ENCODE measurements around the gene GSG1L.

GRCh38 chr16:27972500-27972899 is 91.0 kb downstream of the GSG1L start:
- TF ChIP-seq USF2 (CRISPR knock-in tag; IDR thresholded peaks at IDR 0.05) = no peak
- no peak for TF ChIP-seq ZBED1 (IDR thresholded peaks at IDR 0.05)
- TF ChIP-seq GABPB1 (CRISPR knock-in tag; IDR thresholded peaks at IDR 0.05) = no peak
- TF ChIP-seq, protein P1, sequence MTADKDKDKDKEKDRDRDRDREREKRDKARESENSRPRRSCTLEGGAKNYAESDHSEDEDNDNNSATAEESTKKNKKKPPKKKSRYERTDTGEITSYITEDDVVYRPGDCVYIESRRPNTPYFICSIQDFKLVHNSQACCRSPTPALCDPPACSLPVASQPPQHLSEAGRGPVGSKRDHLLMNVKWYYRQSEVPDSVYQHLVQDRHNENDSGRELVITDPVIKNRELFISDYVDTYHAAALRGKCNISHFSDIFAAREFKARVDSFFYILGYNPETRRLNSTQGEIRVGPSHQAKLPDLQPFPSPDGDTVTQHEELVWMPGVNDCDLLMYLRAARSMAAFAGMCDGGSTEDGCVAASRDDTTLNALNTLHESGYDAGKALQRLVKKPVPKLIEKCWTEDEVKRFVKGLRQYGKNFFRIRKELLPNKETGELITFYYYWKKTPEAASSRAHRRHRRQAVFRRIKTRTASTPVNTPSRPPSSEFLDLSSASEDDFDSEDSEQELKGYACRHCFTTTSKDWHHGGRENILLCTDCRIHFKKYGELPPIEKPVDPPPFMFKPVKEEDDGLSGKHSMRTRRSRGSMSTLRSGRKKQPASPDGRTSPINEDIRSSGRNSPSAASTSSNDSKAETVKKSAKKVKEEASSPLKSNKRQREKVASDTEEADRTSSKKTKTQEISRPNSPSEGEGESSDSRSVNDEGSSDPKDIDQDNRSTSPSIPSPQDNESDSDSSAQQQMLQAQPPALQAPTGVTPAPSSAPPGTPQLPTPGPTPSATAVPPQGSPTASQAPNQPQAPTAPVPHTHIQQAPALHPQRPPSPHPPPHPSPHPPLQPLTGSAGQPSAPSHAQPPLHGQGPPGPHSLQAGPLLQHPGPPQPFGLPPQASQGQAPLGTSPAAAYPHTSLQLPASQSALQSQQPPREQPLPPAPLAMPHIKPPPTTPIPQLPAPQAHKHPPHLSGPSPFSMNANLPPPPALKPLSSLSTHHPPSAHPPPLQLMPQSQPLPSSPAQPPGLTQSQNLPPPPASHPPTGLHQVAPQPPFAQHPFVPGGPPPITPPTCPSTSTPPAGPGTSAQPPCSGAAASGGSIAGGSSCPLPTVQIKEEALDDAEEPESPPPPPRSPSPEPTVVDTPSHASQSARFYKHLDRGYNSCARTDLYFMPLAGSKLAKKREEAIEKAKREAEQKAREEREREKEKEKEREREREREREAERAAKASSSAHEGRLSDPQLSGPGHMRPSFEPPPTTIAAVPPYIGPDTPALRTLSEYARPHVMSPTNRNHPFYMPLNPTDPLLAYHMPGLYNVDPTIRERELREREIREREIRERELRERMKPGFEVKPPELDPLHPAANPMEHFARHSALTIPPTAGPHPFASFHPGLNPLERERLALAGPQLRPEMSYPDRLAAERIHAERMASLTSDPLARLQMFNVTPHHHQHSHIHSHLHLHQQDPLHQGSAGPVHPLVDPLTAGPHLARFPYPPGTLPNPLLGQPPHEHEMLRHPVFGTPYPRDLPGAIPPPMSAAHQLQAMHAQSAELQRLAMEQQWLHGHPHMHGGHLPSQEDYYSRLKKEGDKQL (CRISPR knock-in tag; IDR thresholded peaks at IDR 0.05; ENCODE audit: borderline replicate concordance) = no peak
- TF ChIP-seq YY1 (IDR thresholded peaks at IDR 0.05; ENCODE audit: borderline replicate concordance in 1 of 3, control insufficient read depth in 1 of 3, extremely low read depth in 1 of 3, insufficient read depth in 3 of 3, insufficient read length in 1 of 3, insufficient replicate concordance in 2 of 3, low read depth in 1 of 3, low read length in 2 of 3) = no peak
- TF ChIP-seq, protein P2, sequence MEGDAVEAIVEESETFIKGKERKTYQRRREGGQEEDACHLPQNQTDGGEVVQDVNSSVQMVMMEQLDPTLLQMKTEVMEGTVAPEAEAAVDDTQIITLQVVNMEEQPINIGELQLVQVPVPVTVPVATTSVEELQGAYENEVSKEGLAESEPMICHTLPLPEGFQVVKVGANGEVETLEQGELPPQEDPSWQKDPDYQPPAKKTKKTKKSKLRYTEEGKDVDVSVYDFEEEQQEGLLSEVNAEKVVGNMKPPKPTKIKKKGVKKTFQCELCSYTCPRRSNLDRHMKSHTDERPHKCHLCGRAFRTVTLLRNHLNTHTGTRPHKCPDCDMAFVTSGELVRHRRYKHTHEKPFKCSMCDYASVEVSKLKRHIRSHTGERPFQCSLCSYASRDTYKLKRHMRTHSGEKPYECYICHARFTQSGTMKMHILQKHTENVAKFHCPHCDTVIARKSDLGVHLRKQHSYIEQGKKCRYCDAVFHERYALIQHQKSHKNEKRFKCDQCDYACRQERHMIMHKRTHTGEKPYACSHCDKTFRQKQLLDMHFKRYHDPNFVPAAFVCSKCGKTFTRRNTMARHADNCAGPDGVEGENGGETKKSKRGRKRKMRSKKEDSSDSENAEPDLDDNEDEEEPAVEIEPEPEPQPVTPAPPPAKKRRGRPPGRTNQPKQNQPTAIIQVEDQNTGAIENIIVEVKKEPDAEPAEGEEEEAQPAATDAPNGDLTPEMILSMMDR (IDR thresholded peaks at IDR 0.05 in 2 of 3, conservative IDR thresholded peaks at IDR 0.05 in 1 of 3; ENCODE audit: insufficient read depth in 2 of 3, low read depth in 1 of 3, low read length in 3 of 3) = peak; percentile 57 to 64 (median 61)
- no peak for TF ChIP-seq KLF1 (tag; IDR thresholded peaks at IDR 0.05)
- TF ChIP-seq, protein P3, sequence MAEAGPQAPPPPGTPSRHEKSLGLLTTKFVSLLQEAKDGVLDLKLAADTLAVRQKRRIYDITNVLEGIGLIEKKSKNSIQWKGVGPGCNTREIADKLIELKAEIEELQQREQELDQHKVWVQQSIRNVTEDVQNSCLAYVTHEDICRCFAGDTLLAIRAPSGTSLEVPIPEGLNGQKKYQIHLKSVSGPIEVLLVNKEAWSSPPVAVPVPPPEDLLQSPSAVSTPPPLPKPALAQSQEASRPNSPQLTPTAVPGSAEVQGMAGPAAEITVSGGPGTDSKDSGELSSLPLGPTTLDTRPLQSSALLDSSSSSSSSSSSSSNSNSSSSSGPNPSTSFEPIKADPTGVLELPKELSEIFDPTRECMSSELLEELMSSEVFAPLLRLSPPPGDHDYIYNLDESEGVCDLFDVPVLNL (CRISPR knock-in tag; IDR thresholded peaks at IDR 0.05; ENCODE audit: low read depth) = no peak
- no peak for TF ChIP-seq EP300 (IDR thresholded peaks at IDR 0.05; ENCODE audit: low read length)
- no peak for TF ChIP-seq MLLT1 (IDR thresholded peaks at IDR 0.05)
- TF ChIP-seq, protein P4, sequence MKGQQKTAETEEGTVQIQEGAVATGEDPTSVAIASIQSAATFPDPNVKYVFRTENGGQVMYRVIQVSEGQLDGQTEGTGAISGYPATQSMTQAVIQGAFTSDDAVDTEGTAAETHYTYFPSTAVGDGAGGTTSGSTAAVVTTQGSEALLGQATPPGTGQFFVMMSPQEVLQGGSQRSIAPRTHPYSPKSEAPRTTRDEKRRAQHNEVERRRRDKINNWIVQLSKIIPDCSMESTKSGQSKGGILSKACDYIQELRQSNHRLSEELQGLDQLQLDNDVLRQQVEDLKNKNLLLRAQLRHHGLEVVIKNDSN (CRISPR knock-in tag; IDR thresholded peaks at IDR 0.05) = no peak
- TF ChIP-seq EZH2 (IDR thresholded peaks at IDR 0.05; ENCODE audit: borderline replicate concordance, low read depth, low read length) = no peak

Data from K562 (cell line).